Liver (tissue), 9 donors: Measurements from ENCODE around the gene PDE10A. TPM values are rescaled to one million over a fixed set of nuclear protein-coding genes. Genes with fewer than 3 reads are reported as not detected.

Experiments
- DNase-seq: peaks from one replicate; pipeline ENCODE4 v3.0.0-alpha.2; 2017; ENCODE audit warnings: low spot score
- H3K27ac ChIP-seq, 2 donors: one replicate each; pipeline ENCODE4 v1.7.0; 2013; ENCODE audit warnings: inconsistent platforms in 2 of 2, low read length in 2 of 2, control low read depth in 1 of 2, low read depth in 1 of 2, mild to moderate bottlenecking in 1 of 2
- H3K27me3 ChIP-seq, 4 donors: one replicate each; pipeline versions ENCODE4 v1.6.1 to v1.7.0; 2013; ENCODE audit warnings: low read length in 3 of 4, inconsistent platforms in 1 of 4, mild to moderate bottlenecking in 1 of 4, moderate library complexity in 1 of 4; ENCODE audit not compliant: control insufficient read depth in 4 of 4, insufficient read depth in 4 of 4
- H3K36me3 ChIP-seq, 4 donors: one replicate each; pipeline versions ENCODE4 v1.6.1 to v1.7.0; 2013; ENCODE audit warnings: low read length in 3 of 4, mild to moderate bottlenecking in 3 of 4, low read depth in 1 of 4, moderate library complexity in 1 of 4; ENCODE audit not compliant: control insufficient read depth in 4 of 4, insufficient read depth in 3 of 4
- H3K4me1 ChIP-seq, 4 donors: one replicate each; pipeline versions ENCODE4 v1.6.1 to v1.7.0; 2013; ENCODE audit warnings: low read length in 3 of 4, mild to moderate bottlenecking in 3 of 4, moderate library complexity in 1 of 4; ENCODE audit not compliant: control insufficient read depth in 4 of 4, insufficient read depth in 4 of 4
- H3K4me3 ChIP-seq, 3 donors: one replicate each; pipeline versions ENCODE4 v1.6.1 to v1.7.0; 2013; ENCODE audit warnings: low read length in 3 of 3, control low read depth in 1 of 3, low read depth in 1 of 3, mild to moderate bottlenecking in 1 of 3
- H3K9ac ChIP-seq, 2 donors: one replicate each; pipeline ENCODE4 v1.7.0; 2013; ENCODE audit warnings: low read length in 2 of 2, mild to moderate bottlenecking in 2 of 2, moderate library complexity in 2 of 2, control low read depth in 1 of 2, low read depth in 1 of 2
- H3K9me3 ChIP-seq, 4 donors: one replicate each; pipeline versions ENCODE4 v1.6.1 to v1.7.0; 2013; ENCODE audit warnings: low read length in 3 of 4; ENCODE audit not compliant: control insufficient read depth in 4 of 4
- ATF3 ChIP-seq: IDR thresholded peaks from 2 replicates; pipeline ENCODE4 v1.6.1; 2016; ENCODE audit warnings: antibody characterized with exemption
- CTCF ChIP-seq: fragments of 150-350 bp; IDR thresholded peaks from 2 replicates; pipeline ENCODE4 v1.5.1; 2017; ENCODE audit warnings: improper control_type of control experiment, low read depth, low read length; ENCODE audit not compliant: missing input control
- EGR1 ChIP-seq, 2 donors: IDR thresholded peaks; 2 replicates each; pipeline ENCODE4 v1.6.1; 2016 to 2018; ENCODE audit warnings: antibody characterized with exemption in 2 of 2, low read depth in 2 of 2
- FOXA1 ChIP-seq: IDR thresholded peaks from 2 replicates; pipeline ENCODE4 v1.6.1; 2016; ENCODE audit warnings: antibody characterized with exemption
- FOXA2 ChIP-seq: IDR thresholded peaks from 2 replicates; pipeline ENCODE4 v1.6.1; 2016; ENCODE audit warnings: antibody characterized with exemption
- GABPA ChIP-seq, 2 donors: IDR thresholded peaks in 1 of 2; conservative IDR thresholded peaks in 1 of 2; 2 replicates each; pipeline ENCODE4 v1.6.1; 2016; ENCODE audit warnings: antibody characterized with exemption in 2 of 2, mild to moderate bottlenecking in 1 of 2, moderate library complexity in 1 of 2
- HNF4A ChIP-seq, 2 donors: conservative IDR thresholded peaks; 2 replicates each; pipeline ENCODE4 v1.6.1; 2016; ENCODE audit warnings: antibody characterized with exemption in 2 of 2, mild to moderate bottlenecking in 2 of 2
- HNF4G ChIP-seq: IDR thresholded peaks from 2 replicates; pipeline ENCODE4 v1.6.1; 2016; ENCODE audit warnings: antibody characterized with exemption
- JUND ChIP-seq, 2 donors: IDR thresholded peaks; 2 replicates each; pipeline ENCODE4 v1.6.1; 2016; ENCODE audit warnings: antibody characterized with exemption in 2 of 2
- MAX ChIP-seq: IDR thresholded peaks from 2 replicates; pipeline ENCODE4 v1.6.1; 2016; ENCODE audit warnings: antibody characterized with exemption
- NR2F2 ChIP-seq: IDR thresholded peaks from 2 replicates; pipeline ENCODE4 v1.6.1; 2016; ENCODE audit warnings: antibody characterized with exemption
- RAD21 ChIP-seq, 2 donors: IDR thresholded peaks; 2 replicates each; pipeline ENCODE4 v1.6.1; 2016; ENCODE audit warnings: antibody characterized with exemption in 2 of 2, mild to moderate bottlenecking in 2 of 2
- REST ChIP-seq: IDR thresholded peaks from 2 replicates; pipeline ENCODE4 v1.6.1; 2016; ENCODE audit warnings: antibody characterized with exemption, mild to moderate bottlenecking
- SP1 ChIP-seq: IDR thresholded peaks from 2 replicates; pipeline ENCODE4 v1.6.1; 2018; ENCODE audit warnings: antibody characterized with exemption, mild to moderate bottlenecking
- WGBS: extraction: QIAGEN DNeasy Blood & Tissue Kit; methylation state at CpG from one replicate; pipeline ENCODE4 v1.1.7; 2013; 5-methylcytosine and 5-hydroxymethylcytosine counted together
- polyA plus RNA-seq, 2 donors: library from polyadenylated mRNA; stranded (reverse) in 1 of 2; unstranded in 1 of 2; fragments of 200-250 nt in 1 of 2; fragments of >200 nt in 1 of 2; fragmentation: Nextera tagmentation in 1 of 2; extraction: Ambion mirVana in 1 of 2; gene quantifications; one replicate each; pipeline versions ENCODE4 v1.2.1 to v1.2.3, GENCODE V29; 2013 to 2015
- total RNA-seq, 2 donors: library from RNA; depleted of rRNA; stranded (reverse); fragments of >200 nt; gene quantifications; one replicate each; pipeline ENCODE4 v1.2.3, GENCODE V29; 2014
- donor health status: healthy.
- donor health status: healthy.
- donor health status: healthy.
- donor health status: healthy.
- donor health status: healthy.

The PDE10A gene
- total and polyA plus RNA-seq, 4 donors, result 0.20 to 1.7 (median 0.47) TPM

GRCh38 chr6:165300422-165300936 is 362.6 kb downstream of the PDE10A start:
- DNase-seq, result no peak
- TF ChIP-seq HNF4G (no peak), JUND (IDR thresholded peaks at IDR 0.05) (no peak), SP1 (no peak), NR2F2 (no peak), EGR1 (IDR thresholded peaks at IDR 0.05; ENCODE audit: low read depth in 2 of 2) (no peak), RAD21 (IDR thresholded peaks at IDR 0.05) (no peak), CTCF (no peak), FOXA2 (no peak), FOXA1 (no peak), ATF3 (no peak), MAX (no peak), HNF4A (conservative IDR thresholded peaks at IDR 0.05) (no peak)
- Histone ChIP-seq H3K9ac (no peak overlapping the region), H3K4me3 (no peak overlapping the region), H3K9me3 (no peaks in the 10 kb centered on the region), H3K4me1 (no peaks in the 10 kb centered on the region), H3K36me3 (no peaks in the 10 kb centered on the region), H3K27ac (no peak overlapping the region), H3K27me3 (peaks cover 0 to 2% (median 0%) of the 10 kb centered on the region in 4 donors)
- WGBS, result 79% methylated on average over 13 of the region's 13 CpGs

- DNase-seq, result no peak
- Histone ChIP-seq H3K9me3 (no peaks in the 10 kb centered on the region), H3K27ac (no peak overlapping the region), H3K36me3 (no peaks in the 10 kb centered on the region), H3K9ac (no peak overlapping the region), H3K27me3 (peaks cover 0 to 2% (median 0%) of the 10 kb centered on the region in 4 donors), H3K4me3 (no peak overlapping the region), H3K4me1 (no peaks in the 10 kb centered on the region)
- TF ChIP-seq RAD21 (IDR thresholded peaks at IDR 0.05), result no peak
- TF ChIP-seq NR2F2, result no peak
- TF ChIP-seq FOXA1, result no peak
- TF ChIP-seq JUND (IDR thresholded peaks at IDR 0.05), result no peak
- no peak for TF ChIP-seq GABPA (IDR thresholded peaks at IDR 0.05 in 1 of 2, conservative IDR thresholded peaks at IDR 0.05 in 1 of 2)
- no peak for TF ChIP-seq REST
- TF ChIP-seq HNF4G, result no peak
- WGBS, result 72% methylated on average over 5 of the region's 5 CpGs
Observed at GRCh38 chr6:165298875-165299274, 364.2 kb downstream of the PDE10A start.
